ENCODE data around the gene RABGAP1L.
"Not testable (repeated sequence)": the region's sequence is repeated elsewhere in the genome, so short reads cannot be mapped to it uniquely, and the experiment has no call there.

Gene RABGAP1L

DNA sequence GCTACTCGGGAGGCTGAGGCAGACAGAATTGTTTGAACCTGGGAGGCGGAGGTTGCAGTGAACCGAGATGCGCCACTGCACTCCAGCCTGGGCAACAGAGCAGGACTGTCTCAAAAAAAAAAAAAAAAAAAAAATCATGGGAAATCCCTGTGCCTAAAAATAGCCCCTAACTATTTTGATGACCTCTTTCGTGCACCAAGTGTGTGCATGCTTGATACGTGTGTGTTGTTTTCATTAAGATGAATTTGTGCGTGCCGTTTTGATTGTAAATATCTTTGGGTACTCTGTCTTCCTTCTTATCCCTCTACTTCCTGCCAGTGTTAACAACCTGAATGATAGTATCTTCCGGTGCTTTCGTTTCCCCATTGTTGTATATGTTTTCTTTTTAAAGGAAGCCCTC lies 850.2 kb downstream of the RABGAP1L start:
- DNase-seq (ENCODE audit: insufficient read length) = no peak
- FAIRE-seq = no peak

DNA sequence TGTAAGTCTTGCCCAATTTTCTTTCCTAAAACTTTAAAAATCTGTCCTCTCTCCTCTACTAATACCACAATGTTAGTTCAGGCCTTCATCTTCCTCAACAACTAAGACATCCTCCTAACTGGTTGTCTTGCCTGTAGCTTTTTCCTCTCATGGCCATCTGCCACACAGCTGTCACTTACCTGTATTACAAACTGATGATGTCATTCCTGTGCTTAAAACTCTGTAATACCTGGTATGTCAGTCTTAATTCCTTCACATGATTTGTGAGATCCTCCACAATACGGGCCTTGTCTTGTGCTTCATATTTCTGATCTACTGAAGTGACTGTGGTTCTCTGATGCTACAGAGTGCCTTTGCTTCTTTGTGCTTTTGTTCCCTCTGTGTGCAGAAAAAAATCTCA lies 854.1 kb downstream of the RABGAP1L start:
- FAIRE-seq = no peak
- TF ChIP-seq POLR2A (IDR thresholded peaks at IDR 0.05; ENCODE audit: low read depth, low read length) (no peak), POLR2AphosphoS5 (IDR thresholded peaks at IDR 0.05; ENCODE audit: low read depth, low read length) (no peak), TAF1 (IDR thresholded peaks at IDR 0.05; ENCODE audit: borderline replicate concordance, low read depth, low read length) (no peak)
- no peak for DNase-seq (ENCODE audit: insufficient read length)

More for the DNA sequence above, 850.2 kb downstream of the RABGAP1L start:
- TF ChIP-seq TAF1 (IDR thresholded peaks at IDR 0.05; ENCODE audit: borderline replicate concordance, low read depth, low read length) (no peak), POLR2AphosphoS5 (IDR thresholded peaks at IDR 0.05; ENCODE audit: low read depth, low read length) (no peak), POLR2A (IDR thresholded peaks at IDR 0.05; ENCODE audit: low read depth, low read length) (no peak)

DNA sequence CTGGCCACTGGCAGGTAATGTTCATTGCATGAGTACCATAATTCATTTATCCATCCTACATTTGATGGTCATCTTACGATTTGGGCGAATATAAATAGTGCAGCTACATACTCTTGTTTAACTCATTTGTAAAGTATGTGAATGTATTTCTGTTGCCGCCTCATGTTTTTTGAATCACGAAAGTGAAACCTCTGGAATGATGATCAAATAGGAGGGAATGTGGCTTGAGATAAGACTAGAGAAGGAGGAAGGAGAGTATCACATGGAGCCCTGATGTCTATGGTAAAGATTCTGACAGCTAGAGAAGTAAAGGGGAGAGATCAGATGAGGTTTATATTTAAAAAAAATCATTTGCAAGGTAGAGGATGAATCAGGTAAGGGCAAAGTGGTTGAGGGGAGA lies 855.9 kb downstream of the RABGAP1L start:
- DNase-seq (ENCODE audit: insufficient read length) (no peak), FAIRE-seq (no peak)
- TF ChIP-seq POLR2A (IDR thresholded peaks at IDR 0.05; ENCODE audit: low read depth, low read length) (no peak), POLR2AphosphoS5 (IDR thresholded peaks at IDR 0.05; ENCODE audit: low read depth, low read length) (no peak), TAF1 (IDR thresholded peaks at IDR 0.05; ENCODE audit: borderline replicate concordance, low read depth, low read length) (no peak)

DNA sequence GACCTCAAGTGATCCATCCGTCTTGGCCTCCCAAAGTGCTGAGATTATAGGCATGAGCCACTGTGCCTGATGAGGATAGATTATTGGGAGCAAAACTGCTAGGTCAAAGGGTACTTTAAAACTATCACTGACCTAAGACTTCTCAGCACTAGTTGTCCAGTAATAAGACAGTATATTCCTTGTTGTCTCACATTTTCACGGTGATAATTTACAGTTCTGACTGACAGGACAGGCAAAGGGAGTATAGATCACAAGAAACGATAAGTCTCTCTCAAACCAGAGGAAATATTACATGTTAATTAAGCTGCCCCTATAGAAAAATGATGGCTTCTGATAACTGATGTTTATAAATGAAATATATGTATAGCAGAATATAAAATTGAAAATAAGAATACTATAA lies 860.2 kb downstream of the RABGAP1L start:
- DNase-seq (ENCODE audit: insufficient read length) (no peak), FAIRE-seq (no peak)
- TF ChIP-seq POLR2A (IDR thresholded peaks at IDR 0.05; ENCODE audit: low read depth, low read length) (no peak), TAF1 (IDR thresholded peaks at IDR 0.05; ENCODE audit: borderline replicate concordance, low read depth, low read length) (no peak), POLR2AphosphoS5 (IDR thresholded peaks at IDR 0.05; ENCODE audit: low read depth, low read length) (no peak)

DNA sequence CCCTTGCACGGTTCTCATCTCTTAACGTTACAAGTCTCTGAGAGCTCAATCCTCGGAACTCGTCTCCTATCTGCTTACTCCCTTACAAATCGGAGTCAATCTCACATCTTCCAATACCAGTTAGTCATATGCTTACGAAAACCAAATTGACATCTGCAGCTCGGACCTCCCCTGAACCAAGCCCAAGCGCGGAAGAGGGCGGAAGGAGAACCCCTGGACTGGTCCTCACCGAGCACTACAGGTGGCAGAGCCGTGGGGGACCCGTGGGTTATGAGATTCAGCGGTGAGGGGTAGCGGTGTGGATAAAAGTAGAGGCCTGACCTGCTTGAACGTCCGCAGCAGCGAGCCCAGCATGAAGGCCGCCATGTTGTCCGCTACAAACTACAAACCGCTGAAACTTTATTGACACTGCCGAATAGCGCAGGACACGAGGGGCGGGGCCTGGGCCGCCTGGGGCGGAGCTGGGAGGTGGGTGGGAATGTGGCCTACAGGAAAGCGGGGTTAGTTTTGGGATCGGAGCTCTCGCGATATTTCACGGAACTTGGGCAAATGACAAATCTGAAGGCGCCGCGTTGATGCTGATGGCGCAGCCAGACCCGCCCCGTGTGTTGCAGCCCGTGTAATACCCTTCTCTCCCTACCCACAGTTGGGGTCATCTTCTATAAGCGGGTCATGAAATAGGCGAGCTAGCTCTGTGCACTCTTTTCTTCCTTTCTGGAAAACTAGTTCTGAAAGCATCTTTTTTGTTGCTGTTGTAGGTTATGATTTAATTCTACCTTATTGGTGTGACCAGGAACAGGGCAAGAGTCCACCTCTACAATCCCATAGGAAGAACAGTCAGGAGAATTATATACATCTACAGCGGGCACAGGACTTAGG lies 864.0 kb downstream of the RABGAP1L start, which contains the start of gene MRPS14:
TSS of gene MRPS14 (minus strand) at position 383 of the 879 bp plus-strand sequence. CDS start at position 366, 17 bp downstream.
- DNase-seq (ENCODE audit: insufficient read length) = peak; percentile 71
- peak; percentile 100 for FAIRE-seq
- TF ChIP-seq TAF1 (IDR thresholded peaks at IDR 0.05; ENCODE audit: borderline replicate concordance, low read depth, low read length) = peak; percentile 87
- TF ChIP-seq POLR2A (IDR thresholded peaks at IDR 0.05; ENCODE audit: low read depth, low read length) = peak; percentile 92
- TF ChIP-seq POLR2AphosphoS5 (IDR thresholded peaks at IDR 0.05; ENCODE audit: low read depth, low read length) = peak; percentile 95

DNA sequence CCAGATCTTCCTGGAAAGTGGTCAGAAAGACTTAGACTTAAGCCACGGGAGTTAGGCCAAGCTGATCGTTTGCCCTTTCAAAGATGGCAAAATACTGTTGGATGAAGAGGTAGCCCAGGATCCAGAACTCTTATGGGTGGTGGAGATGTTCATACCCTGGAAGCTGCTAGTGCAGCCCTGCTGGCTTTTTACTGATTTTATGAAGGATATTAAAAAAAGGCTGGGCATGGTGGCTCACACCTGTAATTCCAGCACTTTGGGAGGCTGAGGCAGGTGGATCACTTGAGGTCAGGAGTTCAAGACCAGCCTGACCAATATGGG lies 864.6 kb downstream of the RABGAP1L start:
- not testable (repeated sequence) for FAIRE-seq; DNase-seq (ENCODE audit: insufficient read length)

DNA sequence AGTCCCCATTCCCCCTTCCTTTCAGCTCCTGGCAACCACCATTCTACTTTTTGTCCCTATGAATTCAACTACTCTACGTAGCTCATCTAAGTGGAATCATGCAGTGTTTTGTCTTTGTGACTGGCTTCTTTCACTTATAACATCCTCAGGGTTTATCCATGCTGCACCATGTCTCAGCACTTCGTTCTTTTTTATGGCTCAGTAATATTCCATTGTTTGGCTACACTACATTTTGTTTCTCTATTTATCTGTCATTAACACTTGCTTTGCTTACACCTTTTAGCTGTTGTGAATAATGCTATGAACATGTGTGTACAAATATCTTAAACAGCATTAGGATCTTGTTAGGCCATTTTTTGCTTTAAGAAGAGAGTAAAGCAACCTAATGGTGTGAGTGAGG lies 865.5 kb downstream of the RABGAP1L start:
- TF ChIP-seq POLR2A (IDR thresholded peaks at IDR 0.05; ENCODE audit: low read depth, low read length) (no peak), TAF1 (IDR thresholded peaks at IDR 0.05; ENCODE audit: borderline replicate concordance, low read depth, low read length) (no peak), POLR2AphosphoS5 (IDR thresholded peaks at IDR 0.05; ENCODE audit: low read depth, low read length) (no peak)
- DNase-seq (ENCODE audit: insufficient read length) (no peak), FAIRE-seq (no peak)

DNA sequence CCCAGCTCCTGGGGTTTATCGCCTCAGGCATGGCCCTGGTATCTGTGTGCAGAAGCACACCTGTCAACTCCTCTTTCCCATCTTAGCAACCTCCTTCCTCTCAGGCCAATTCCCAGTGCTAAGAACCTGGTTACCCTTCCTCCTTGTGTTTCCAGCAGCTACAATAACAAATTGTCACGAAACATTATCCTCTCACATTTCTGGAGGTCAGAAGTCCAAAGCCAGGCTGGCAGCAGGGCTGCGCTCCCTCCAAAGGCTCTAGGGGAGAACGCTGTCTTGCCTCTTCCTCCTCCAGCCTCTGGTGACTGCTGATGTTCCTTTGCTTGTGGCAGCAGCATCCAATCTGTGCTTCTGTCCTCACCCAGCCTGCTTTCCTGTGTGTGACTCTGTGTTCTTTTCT lies 874.6 kb downstream of the RABGAP1L start:
- TF ChIP-seq POLR2AphosphoS5 (IDR thresholded peaks at IDR 0.05; ENCODE audit: low read depth, low read length) (no peak), POLR2A (IDR thresholded peaks at IDR 0.05; ENCODE audit: low read depth, low read length) (no peak), TAF1 (IDR thresholded peaks at IDR 0.05; ENCODE audit: borderline replicate concordance, low read depth, low read length) (no peak)
- DNase-seq (ENCODE audit: insufficient read length) (no peak), FAIRE-seq (no peak)

DNA sequence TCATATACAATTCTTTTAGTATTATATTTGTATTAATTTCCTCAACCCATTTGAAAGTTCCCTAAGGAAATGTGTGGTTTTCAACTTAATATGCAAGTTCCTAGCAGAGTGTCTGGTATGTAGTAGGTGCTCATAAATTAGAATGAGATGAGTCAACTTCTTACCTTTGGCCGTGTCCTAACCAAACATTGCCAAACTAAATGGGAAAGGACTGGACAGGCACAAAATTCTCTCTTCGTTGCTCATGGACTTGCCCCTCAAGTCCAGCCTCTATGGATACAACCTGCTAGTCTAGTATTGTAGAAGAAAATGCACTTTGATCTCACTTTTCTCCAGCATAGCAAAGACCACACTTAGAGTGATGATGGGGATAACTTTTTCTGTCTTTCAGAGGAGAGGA lies 875.5 kb downstream of the RABGAP1L start:
- DNase-seq (ENCODE audit: insufficient read length) (no peak), FAIRE-seq (no peak)
- TF ChIP-seq TAF1 (IDR thresholded peaks at IDR 0.05; ENCODE audit: borderline replicate concordance, low read depth, low read length) (no peak), POLR2A (IDR thresholded peaks at IDR 0.05; ENCODE audit: low read depth, low read length) (no peak), POLR2AphosphoS5 (IDR thresholded peaks at IDR 0.05; ENCODE audit: low read depth, low read length) (no peak)

DNA sequence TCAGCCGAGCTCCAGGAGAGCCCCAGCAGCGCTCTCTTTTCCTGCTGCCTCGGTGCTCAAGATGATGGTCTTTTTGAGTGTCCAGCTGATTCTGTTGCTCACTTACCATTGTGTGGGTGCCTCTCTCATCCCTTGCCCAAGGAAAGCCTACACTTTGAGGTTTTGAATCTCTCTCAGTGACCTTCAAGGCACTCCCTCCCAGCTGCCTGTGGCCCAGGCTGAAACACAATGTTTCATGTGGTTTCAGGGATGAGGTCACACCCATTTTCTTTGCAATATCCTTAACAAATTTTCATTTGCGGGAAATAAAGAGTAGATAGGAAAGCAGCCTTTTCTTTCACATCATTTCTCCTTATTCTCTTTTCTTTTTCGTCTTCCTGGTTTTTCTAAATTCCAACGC lies 876.5 kb downstream of the RABGAP1L start:
- no peak for FAIRE-seq
- no peak for DNase-seq (ENCODE audit: insufficient read length)
- TF ChIP-seq TAF1 (IDR thresholded peaks at IDR 0.05; ENCODE audit: borderline replicate concordance, low read depth, low read length) (no peak), POLR2AphosphoS5 (IDR thresholded peaks at IDR 0.05; ENCODE audit: low read depth, low read length) (no peak), POLR2A (IDR thresholded peaks at IDR 0.05; ENCODE audit: low read depth, low read length) (no peak)

DNA sequence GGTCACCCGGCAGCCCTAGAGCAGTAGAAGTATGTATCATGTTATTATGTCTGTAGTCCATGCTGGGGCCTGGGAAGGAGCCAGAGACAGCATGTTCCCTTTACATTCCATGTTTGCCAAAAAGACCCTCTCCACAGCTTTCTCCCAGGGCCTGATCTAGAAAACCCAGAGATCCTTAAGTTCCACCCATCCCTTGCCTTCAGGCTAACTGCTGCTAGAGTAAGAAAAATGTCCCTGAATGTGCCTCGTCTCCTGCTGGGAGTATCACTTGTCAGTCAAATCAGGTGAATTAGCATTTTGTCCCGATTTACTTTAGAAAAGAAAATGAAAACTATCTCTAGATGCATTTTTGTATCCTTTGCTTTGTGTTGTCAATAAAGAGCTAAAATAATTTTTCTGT lies 877.2 kb downstream of the RABGAP1L start:
- DNase-seq (ENCODE audit: insufficient read length) (no peak), FAIRE-seq (no peak)

DNA sequence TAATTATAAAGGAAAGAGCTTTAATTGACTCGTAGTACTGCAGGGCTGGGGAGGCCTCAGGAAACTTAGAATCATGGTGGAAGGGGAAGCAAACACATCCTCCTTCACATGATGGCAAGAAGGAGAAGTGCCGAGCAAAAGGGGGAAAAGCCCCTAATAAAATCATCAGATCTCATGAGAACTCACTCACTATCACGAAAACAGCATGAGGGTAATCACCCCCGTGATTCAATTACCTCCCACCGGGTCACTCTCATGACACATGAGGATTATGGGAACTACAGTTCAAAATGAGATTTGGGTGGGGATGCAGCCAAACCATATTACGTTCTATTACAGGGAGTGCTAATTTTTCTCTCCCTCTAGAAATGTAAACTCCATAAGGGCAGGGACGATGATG lies 878.1 kb downstream of the RABGAP1L start:
- no peak for DNase-seq (ENCODE audit: insufficient read length)
- no peak for TF ChIP-seq POLR2AphosphoS5 (IDR thresholded peaks at IDR 0.05; ENCODE audit: low read depth, low read length)
- TF ChIP-seq POLR2A (IDR thresholded peaks at IDR 0.05; ENCODE audit: low read depth, low read length) = no peak
- no peak for TF ChIP-seq TAF1 (IDR thresholded peaks at IDR 0.05; ENCODE audit: borderline replicate concordance, low read depth, low read length)
- FAIRE-seq = no peak

More for the DNA sequence above, 877.2 kb downstream of the RABGAP1L start:
- no peak for TF ChIP-seq POLR2A (IDR thresholded peaks at IDR 0.05; ENCODE audit: low read depth, low read length)
- no peak for TF ChIP-seq TAF1 (IDR thresholded peaks at IDR 0.05; ENCODE audit: borderline replicate concordance, low read depth, low read length)
- TF ChIP-seq POLR2AphosphoS5 (IDR thresholded peaks at IDR 0.05; ENCODE audit: low read depth, low read length) = no peak

Measured in GM12892 (cell line).